Tibial nerve (tissue), 4 donors: ENCODE measurements around the gene FAHD2A. TPM values are rescaled to one million over a fixed set of nuclear protein-coding genes. Genes with fewer than 3 reads are reported as not detected.
A peak's percentile ranks its signal among the peaks of the same experiment; 100 is the strongest.
"Not testable (repeated sequence)": the region's sequence is repeated elsewhere in the genome, so short reads cannot be mapped to it uniquely, and the experiment has no call there.

Experiments
- DNase-seq, 2 donors: peaks; one replicate each; pipeline ENCODE4 v3.0.0-alpha.2; 2019; ENCODE audit warnings: low spot score in 2 of 2
- H3K27ac ChIP-seq, 4 donors: fragments of 200-600 bp; sonication (generic) in 3 of 4; one replicate each; pipeline ENCODE4 v1.5.1; 2017 to 2019; ENCODE audit warnings: mild to moderate bottlenecking in 1 of 4
- H3K27me3 ChIP-seq, 2 donors: fragments of 200-600 bp; sonication (generic) in 1 of 2; one replicate each; pipeline versions ENCODE4 v1.5.1 to v1.6.0; 2017 to 2019
- H3K36me3 ChIP-seq, 3 donors: fragments of 200-600 bp; sonication (generic); one replicate each; pipeline ENCODE4 v1.5.1; 2018 to 2019
- H3K4me1 ChIP-seq, 4 donors: fragments of 200-600 bp; sonication (generic) in 3 of 4; one replicate each; pipeline ENCODE4 v1.5.1; 2017 to 2019
- H3K4me3 ChIP-seq, 4 donors: fragments of 200-600 bp; sonication (generic) in 3 of 4; one replicate each; pipeline ENCODE4 v1.5.1; 2017 to 2019; ENCODE audit warnings: mild to moderate bottlenecking in 1 of 4, moderate library complexity in 1 of 4
- H3K9me3 ChIP-seq, 4 donors: fragments of 200-600 bp; sonication (generic) in 3 of 4; one replicate each; pipeline ENCODE4 v1.5.1; 2017 to 2019
- CTCF ChIP-seq, 5 experiments: fragments of 200-600 bp in 3 of 5; fragments of 450-650 bp in 2 of 5; sonication (generic) in 3 of 5; IDR thresholded peaks; one replicate each; pipeline ENCODE4 v1.5.1; 2016 to 2019; ENCODE audit warnings: antibody characterized with exemption in 5 of 5, mild to moderate bottlenecking in 3 of 5, moderate library complexity in 2 of 5
- EP300 ChIP-seq, 2 donors: sonication (generic); formaldehyde crosslinking; IDR thresholded peaks; one replicate each; pipeline ENCODE4 v1.6.1; 2017; ENCODE audit warnings: antibody characterized with exemption in 2 of 2, mild to moderate bottlenecking in 1 of 2
- POLR2A ChIP-seq, 2 donors: fragments of 450-650 bp; IDR thresholded peaks; one replicate each; pipeline ENCODE4 v1.6.1; 2017; ENCODE audit warnings: antibody characterized with exemption in 2 of 2, mild to moderate bottlenecking in 2 of 2, moderate library complexity in 2 of 2
- WGBS, 2 donors: methylation state at CpG; one replicate each; pipeline ENCODE4 v1.1.5; 2018; 5-methylcytosine and 5-hydroxymethylcytosine counted together
- total RNA-seq, 4 donors: library from RNA; depleted of rRNA; stranded (reverse); fragments of >200 nt; gene quantifications; one replicate each; pipeline ENCODE4 v1.1.0, GENCODE V29; 2016

The FAHD2A gene
- total RNA-seq, 4 donors from 2014 or later: 21.0 to 34.5 (median 24.8) TPM

GRCh38 chr2:95354925-95355324, 47.6 kb upstream of the FAHD2A start:
- H3K36me3 ChIP-seq: peaks cover 0 to 7% (median 0%) of the 10 kb centered on the region in 3 donors
- no peak overlapping the region for H3K4me3 ChIP-seq
- no peak overlapping the region for H3K27ac ChIP-seq
- TF ChIP-seq POLR2A (IDR thresholded peaks at IDR 0.05): no peak
- TF ChIP-seq CTCF (IDR thresholded peaks at IDR 0.05): no peak
- no peak for TF ChIP-seq EP300 (IDR thresholded peaks at IDR 0.05)
- DNase-seq: no peak
- no peaks in the 10 kb centered on the region for H3K27me3 ChIP-seq
- peaks cover 0 to 4% (median 0%) of the 10 kb centered on the region in 4 donors for H3K9me3 ChIP-seq
- WGBS, 2 donors: 93 to 94% methylated on average over 8 of the region's 8 CpGs
- peaks cover 0 to 13% (median 3%) of the 10 kb centered on the region in 4 donors for H3K4me1 ChIP-seq

DNA sequence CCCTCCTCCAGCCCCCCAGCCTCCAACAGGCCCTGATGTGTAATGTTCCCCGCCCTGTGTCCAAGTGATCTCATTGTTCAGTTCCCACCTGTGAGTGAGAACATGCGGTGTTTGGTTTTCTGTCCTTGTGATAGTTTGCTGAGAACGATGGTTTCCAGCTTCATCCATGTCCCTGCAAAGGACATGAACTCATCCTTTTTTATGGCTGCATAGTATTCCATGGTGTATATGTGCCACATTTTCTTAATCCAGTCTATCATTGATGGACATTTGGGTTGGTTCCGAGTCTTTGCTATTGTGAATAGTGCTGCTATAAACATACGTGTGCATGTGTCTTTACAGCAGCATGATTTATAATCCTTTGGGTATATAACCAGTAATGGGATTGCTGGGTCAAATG, 47.0 kb upstream of the FAHD2A start:
- not testable (repeated sequence) for H3K4me3 ChIP-seq, DNase-seq, H3K27ac ChIP-seq, H3K27me3 ChIP-seq, H3K36me3 ChIP-seq, H3K9me3 ChIP-seq
- peaks cover 0 to 18% (median 3%) of the 10 kb centered on the region in 4 donors for H3K4me1 ChIP-seq
- WGBS, 2 donors: 95 to 97% methylated on average over 5 of the region's 5 CpGs

DNA sequence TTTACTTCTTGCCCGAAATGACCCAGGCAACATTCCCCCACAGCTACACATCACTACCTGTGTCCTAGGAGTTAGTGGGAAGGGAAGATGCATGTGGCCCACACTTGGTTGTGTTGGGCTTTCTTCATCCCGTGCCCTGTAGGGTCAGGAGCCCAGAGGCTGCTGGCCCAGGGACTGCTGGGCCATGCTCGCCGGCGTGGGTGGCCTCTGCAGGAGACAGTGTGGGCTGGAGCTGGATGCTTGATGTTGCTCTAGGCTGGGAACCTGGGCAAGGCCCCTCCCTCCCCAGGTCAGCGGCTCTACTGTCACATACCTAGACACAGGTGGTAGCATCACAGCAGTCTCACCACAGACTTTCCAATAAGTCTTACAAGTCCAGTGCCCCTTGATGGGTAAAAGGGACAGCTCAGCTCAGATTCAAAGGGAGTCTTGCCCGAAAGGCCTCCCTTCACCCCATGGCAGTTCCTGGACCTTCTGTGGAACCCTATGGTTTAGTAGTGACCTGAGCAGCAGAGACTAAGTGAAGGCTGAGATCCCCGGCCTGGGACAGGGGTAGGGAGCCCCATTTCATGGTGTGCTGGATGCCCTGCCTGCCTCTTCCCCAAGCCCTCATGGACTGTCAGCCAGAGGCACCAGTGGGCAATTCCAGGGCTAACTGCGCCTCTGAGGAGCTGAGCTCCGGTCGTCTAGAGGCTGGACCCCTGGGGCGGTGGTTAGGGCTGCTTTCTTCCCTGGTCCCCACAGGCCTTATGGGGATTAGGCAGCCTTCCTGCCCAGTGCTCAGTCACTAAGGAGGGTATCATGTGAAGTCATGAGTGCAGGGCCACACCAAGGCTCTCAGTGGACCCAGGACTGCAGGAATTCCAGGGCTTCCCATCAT, 45.4 kb upstream of the FAHD2A start:
- H3K27ac ChIP-seq: no peak overlapping the region
- no peaks in the 10 kb centered on the region for H3K27me3 ChIP-seq
- peaks cover 0 to 7% (median 0%) of the 10 kb centered on the region in 3 donors for H3K36me3 ChIP-seq
- WGBS, 2 donors: 95% methylated on average over 8 to 12 of the region's 12 CpGs
- H3K9me3 ChIP-seq: peaks cover 0 to 4% (median 0%) of the 10 kb centered on the region in 4 donors
- DNase-seq: no peak
- H3K4me3 ChIP-seq: no peak overlapping the region
- no peak for TF ChIP-seq POLR2A (IDR thresholded peaks at IDR 0.05)
- TF ChIP-seq CTCF (IDR thresholded peaks at IDR 0.05): no peak
- TF ChIP-seq EP300 (IDR thresholded peaks at IDR 0.05): no peak
- peaks cover 0 to 23% (median 3%) of the 10 kb centered on the region in 4 donors for H3K4me1 ChIP-seq

DNA sequence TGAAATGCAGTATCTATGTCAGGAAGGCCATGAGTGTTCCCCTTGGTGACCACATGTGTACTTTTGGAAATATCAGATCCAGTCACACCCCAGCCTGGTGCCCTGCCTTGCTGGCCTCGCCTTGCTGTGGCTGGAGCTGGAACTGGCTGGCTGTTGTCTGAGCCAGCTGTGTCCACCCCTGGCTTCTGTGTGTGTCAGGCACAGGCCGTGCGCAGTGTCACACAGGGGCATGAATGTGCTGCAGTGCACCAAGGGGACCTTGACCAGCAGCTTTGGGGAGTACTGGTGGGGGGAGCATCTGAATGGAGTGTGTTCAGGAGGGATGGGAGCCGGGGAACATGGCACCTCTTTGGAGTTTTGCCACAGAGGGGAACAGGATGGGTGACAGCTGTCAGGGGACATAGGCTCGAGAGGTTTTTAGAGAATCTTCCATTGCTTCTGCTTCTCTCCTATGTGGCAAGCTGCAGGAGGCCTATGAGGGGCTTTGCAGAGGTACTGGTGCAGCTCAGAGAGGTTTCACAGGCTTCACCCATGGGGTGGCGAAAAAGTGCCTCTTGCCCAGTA, 44.7 kb upstream of the FAHD2A start:
- Histone ChIP-seq H3K4me3 (no peak overlapping the region), H3K27ac (no peak overlapping the region), H3K27me3 (no peaks in the 10 kb centered on the region), H3K4me1 (peaks cover 0 to 23% (median 3%) of the 10 kb centered on the region in 4 donors), H3K36me3 (peaks cover 0 to 7% (median 0%) of the 10 kb centered on the region in 3 donors), H3K9me3 (peaks cover 0 to 4% (median 0%) of the 10 kb centered on the region in 4 donors)
- WGBS, 2 donors: 92 to 94% methylated on average over 6 of the region's 6 CpGs
- DNase-seq: no peak
- TF ChIP-seq EP300 (IDR thresholded peaks at IDR 0.05) (no peak), POLR2A (IDR thresholded peaks at IDR 0.05) (no peak), CTCF (IDR thresholded peaks at IDR 0.05) (no peak)

- no peaks in the 10 kb centered on the region for H3K27me3 ChIP-seq
- TF ChIP-seq EP300 (IDR thresholded peaks at IDR 0.05) (no peak), POLR2A (IDR thresholded peaks at IDR 0.05) (no peak), CTCF (IDR thresholded peaks at IDR 0.05) (no peak)
- peaks cover 0 to 23% (median 3%) of the 10 kb centered on the region in 4 donors for H3K4me1 ChIP-seq
- no peak for DNase-seq
- WGBS, 2 donors: 63 to 73% methylated on average over 3 of the region's 3 CpGs
- H3K36me3 ChIP-seq: peaks cover 0 to 7% (median 0%) of the 10 kb centered on the region in 3 donors
- H3K9me3 ChIP-seq: peaks cover 0 to 4% (median 0%) of the 10 kb centered on the region in 4 donors
- H3K27ac ChIP-seq: peak overlapping the region in 1 of 4 donors; percentile 41
- no peak overlapping the region for H3K4me3 ChIP-seq
These were observed 43.5 kb upstream of the FAHD2A start for GRCh38 chr2:95359031-95359430.
